Measurements from ENCODE around the gene KRT78. TPM values are rescaled to one million over a fixed set of nuclear protein-coding genes. Genes with fewer than 3 reads are reported as not detected.

Gene KRT78
- total RNA-seq, 4 donors from 2014 or later, result 10.8 TPM; not detected in 3

- H3K27ac ChIP-seq, result no peak overlapping the region
- 81 to 87% methylated on average over 6 of the region's 6 CpGs for WGBS, 2 donors
- DNase-seq (ENCODE audit: low spot score in 2 of 2), result no peak
- no peaks in the 10 kb centered on the region for H3K36me3 ChIP-seq
- peaks cover 0 to 12% of the 10 kb centered on the region in 2 donors for H3K27me3 ChIP-seq
- no peaks in the 10 kb centered on the region for H3K4me1 ChIP-seq
- no peaks in the 10 kb centered on the region for H3K9me3 ChIP-seq
- H3K4me3 ChIP-seq, result no peak overlapping the region
- TF ChIP-seq EP300 (IDR thresholded peaks at IDR 0.05) (no peak), POLR2A (IDR thresholded peaks at IDR 0.05) (no peak)
- TF ChIP-seq, protein P1, sequence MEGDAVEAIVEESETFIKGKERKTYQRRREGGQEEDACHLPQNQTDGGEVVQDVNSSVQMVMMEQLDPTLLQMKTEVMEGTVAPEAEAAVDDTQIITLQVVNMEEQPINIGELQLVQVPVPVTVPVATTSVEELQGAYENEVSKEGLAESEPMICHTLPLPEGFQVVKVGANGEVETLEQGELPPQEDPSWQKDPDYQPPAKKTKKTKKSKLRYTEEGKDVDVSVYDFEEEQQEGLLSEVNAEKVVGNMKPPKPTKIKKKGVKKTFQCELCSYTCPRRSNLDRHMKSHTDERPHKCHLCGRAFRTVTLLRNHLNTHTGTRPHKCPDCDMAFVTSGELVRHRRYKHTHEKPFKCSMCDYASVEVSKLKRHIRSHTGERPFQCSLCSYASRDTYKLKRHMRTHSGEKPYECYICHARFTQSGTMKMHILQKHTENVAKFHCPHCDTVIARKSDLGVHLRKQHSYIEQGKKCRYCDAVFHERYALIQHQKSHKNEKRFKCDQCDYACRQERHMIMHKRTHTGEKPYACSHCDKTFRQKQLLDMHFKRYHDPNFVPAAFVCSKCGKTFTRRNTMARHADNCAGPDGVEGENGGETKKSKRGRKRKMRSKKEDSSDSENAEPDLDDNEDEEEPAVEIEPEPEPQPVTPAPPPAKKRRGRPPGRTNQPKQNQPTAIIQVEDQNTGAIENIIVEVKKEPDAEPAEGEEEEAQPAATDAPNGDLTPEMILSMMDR (IDR thresholded peaks at IDR 0.05), result no peak
These were observed 10.8 kb downstream of the KRT78 start for GRCh38 chr12:52837781-52838608.

DNA sequence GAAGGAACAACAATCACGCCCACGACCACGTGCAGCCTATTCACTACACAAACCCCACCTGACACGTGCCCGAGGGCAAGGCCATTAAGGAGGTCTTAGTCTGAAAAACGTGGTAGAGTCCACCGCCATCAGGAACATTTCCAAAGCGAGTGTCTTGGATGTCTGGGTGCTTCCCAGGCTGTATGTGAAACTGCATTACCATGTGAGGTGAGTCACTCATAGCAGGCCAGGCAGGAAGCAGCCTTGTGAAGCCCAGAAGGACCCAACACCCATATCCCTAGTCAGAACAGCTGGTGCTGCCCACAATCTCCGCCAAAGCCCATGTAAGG, 11.4 kb downstream of the KRT78 start:
- Histone ChIP-seq H3K27ac (no peak overlapping the region), H3K4me3 (no peak overlapping the region), H3K9me3 (no peaks in the 10 kb centered on the region), H3K27me3 (peaks cover 0 to 12% of the 10 kb centered on the region in 2 donors), H3K4me1 (no peaks in the 10 kb centered on the region), H3K36me3 (no peaks in the 10 kb centered on the region)
- no peak for DNase-seq (ENCODE audit: low spot score in 2 of 2)
- TF ChIP-seq EP300 (IDR thresholded peaks at IDR 0.05) (no peak), POLR2A (IDR thresholded peaks at IDR 0.05) (no peak)
- TF ChIP-seq, protein P1 (IDR thresholded peaks at IDR 0.05), result no peak
- WGBS, 2 donors, result 78 to 83% methylated on average over 9 of the region's 9 CpGs

GRCh38 chr12:52836491-52837412, 12.0 kb downstream of the KRT78 start:
- no peak for DNase-seq (ENCODE audit: low spot score in 2 of 2)
- Histone ChIP-seq H3K9me3 (no peaks in the 10 kb centered on the region), H3K4me3 (no peak overlapping the region), H3K4me1 (no peaks in the 10 kb centered on the region), H3K36me3 (no peaks in the 10 kb centered on the region), H3K27me3 (peaks cover 0 to 12% of the 10 kb centered on the region in 2 donors), H3K27ac (no peak overlapping the region)
- WGBS, 2 donors, result 85 to 86% methylated on average over 9 of the region's 9 CpGs
- TF ChIP-seq EP300 (IDR thresholded peaks at IDR 0.05), result no peak
- TF ChIP-seq POLR2A (IDR thresholded peaks at IDR 0.05), result no peak
- TF ChIP-seq, protein P1 (IDR thresholded peaks at IDR 0.05), result no peak

GRCh38 chr12:52836042-52836466, 12.7 kb downstream of the KRT78 start:
- Histone ChIP-seq H3K36me3 (no peaks in the 10 kb centered on the region), H3K27ac (no peak overlapping the region), H3K27me3 (peaks cover 0 to 12% of the 10 kb centered on the region in 2 donors), H3K4me3 (no peak overlapping the region), H3K9me3 (no peaks in the 10 kb centered on the region), H3K4me1 (no peaks in the 10 kb centered on the region)
- TF ChIP-seq EP300 (IDR thresholded peaks at IDR 0.05) (no peak), POLR2A (IDR thresholded peaks at IDR 0.05) (no peak)
- TF ChIP-seq, protein P1 (IDR thresholded peaks at IDR 0.05), result no peak
- no peak for DNase-seq (ENCODE audit: low spot score in 2 of 2)
- 70 to 79% methylated on average over 7 of the region's 7 CpGs for WGBS, 2 donors
